GM12878 (cell line): Measurements from ENCODE around the gene CDK3. TPM values are rescaled to one million over a fixed set of nuclear protein-coding genes. Genes with fewer than 3 reads are reported as not detected.

Source experiments
- ATAC-seq: fragments of 200-7000 bp; cut with Tn5 transposase; 3 replicates; pipeline ENCODE4 v1.9.1; 2020; ENCODE audit warnings: mild to moderate bottlenecking, moderate library complexity
- BruUV-seq: library from RNA; stranded (reverse); fragments of 400-500 nt; replicated peaks from 2 replicates; lab custom pipeline; 2021; lab: Mats Ljungman, UMichigan
- CTCF ChIA-PET: fragments of 300-600 bp; sonication (Branson Sonifier 250); formaldehyde crosslinking; extraction: SDS; loops from one replicate; lab custom pipeline; 2021; ENCODE audit warnings: inconsistent platforms; lab: Yijun Ruan, JAX
- POLR2A ChIA-PET: fragments of 350-600 bp; formaldehyde crosslinking; extraction: SDS; loops from one replicate; lab custom pipeline; 2021; ENCODE audit warnings: inconsistent platforms; lab: Charles Lee
- RAD21 ChIA-PET: fragments of 300-600 bp; sonication (Branson Sonifier 250); formaldehyde crosslinking; loops from one replicate; lab custom pipeline; 2023; ENCODE audit warnings: antibody characterized with exemption; ENCODE audit not compliant: unreplicated experiment; lab: Charles Lee
- SMC1A ChIA-PET: fragments of 300-600 bp; sonication (Branson Sonifier 250); formaldehyde crosslinking; loops from one replicate; lab custom pipeline; 2023; ENCODE audit not compliant: unreplicated experiment, uncharacterized antibody; lab: Charles Lee
- DNase-seq: peaks from one replicate; pipeline ENCODE4 v3.0.0-alpha.2; 2011; ENCODE audit warnings: low read depth, low spot score
- FAIRE-seq: peaks from 3 replicates; lab custom pipeline; 2011; peaks lifted over from hg19 to GRCh38; lab: Jason Lieb, UNC
- H2AFZ ChIP-seq: 2 replicates; pipeline ENCODE4 v1.6.0; 2011; ENCODE audit warnings: low read depth, low read length, control low read depth; ENCODE audit not compliant: control insufficient read depth
- H3K27ac ChIP-seq: 2 replicates; pipeline ENCODE4 v1.5.1; 2011; ENCODE audit warnings: control low read depth; ENCODE audit not compliant: control insufficient read depth, insufficient read depth
- H3K27me3 ChIP-seq, 2 experiments: replicated peaks in 1 of 2; 2 replicates each; pipeline versions ENCODE4 v1.6.0 to v1.6.1; 2011; ENCODE audit warnings: low read length in 1 of 2; ENCODE audit not compliant: control insufficient read depth in 2 of 2, insufficient read depth in 2 of 2
- H3K36me3 ChIP-seq, 2 experiments: 2 replicates each; pipeline ENCODE4 v1.5.1; 2011; ENCODE audit warnings: low read length in 1 of 2; ENCODE audit not compliant: control insufficient read depth in 2 of 2, insufficient read depth in 2 of 2
- H3K4me1 ChIP-seq: 2 replicates; pipeline ENCODE4 v1.6.1; 2011; ENCODE audit warnings: mild to moderate bottlenecking, low read length, moderate library complexity, mixed read lengths; ENCODE audit not compliant: control insufficient read depth, insufficient read depth
- H3K4me2 ChIP-seq: 2 replicates; pipeline ENCODE4 v1.6.0; 2011; ENCODE audit warnings: control low read depth; ENCODE audit not compliant: control insufficient read depth, insufficient read depth
- H3K4me3 ChIP-seq: fragments of 200-600 bp; sonication (generic); 2 replicates; pipeline ENCODE4 v1.5.1; 2016
- H3K79me2 ChIP-seq: 2 replicates; pipeline ENCODE4 v1.6.0; 2011; ENCODE audit warnings: low read length; ENCODE audit not compliant: control insufficient read depth, insufficient read depth
- H3K9ac ChIP-seq: 2 replicates; pipeline ENCODE4 v1.8.0; 2011; ENCODE audit warnings: low read length, control low read depth, mixed read lengths; ENCODE audit not compliant: control insufficient read depth, insufficient read depth
- H3K9me3 ChIP-seq: replicated peaks from 3 replicates; pipeline ENCODE4 v1.5.1; 2011; ENCODE audit warnings: mild to moderate bottlenecking, low read length; ENCODE audit not compliant: control insufficient read depth, insufficient read depth
- H4K20me1 ChIP-seq: 2 replicates; pipeline ENCODE4 v1.6.0; 2011; ENCODE audit not compliant: control insufficient read depth, insufficient read depth
- ELK1 ChIP-seq: IDR thresholded peaks from 2 replicates; pipeline ENCODE4 v1.6.1; 2012; ENCODE audit warnings: low read depth, low read length, improper control_type of control experiment
- ETV6 ChIP-seq, 2 experiments: fragments of 450-650 bp in 1 of 2; IDR thresholded peaks in 1 of 2; conservative IDR thresholded peaks in 1 of 2; 2 replicates each; pipeline ENCODE4 v1.6.1; 2014; ENCODE audit warnings: antibody characterized with exemption in 1 of 2, borderline replicate concordance in 1 of 2, low read depth in 1 of 2, mild to moderate bottlenecking in 1 of 2, moderate library complexity in 1 of 2
- IRF5 ChIP-seq: fragments of 450-650 bp; IDR thresholded peaks from 2 replicates; pipeline ENCODE4 v1.6.1; 2017; ENCODE audit warnings: borderline replicate concordance
- NKRF ChIP-seq: fragments of 450-650 bp; conservative IDR thresholded peaks from 2 replicates; pipeline ENCODE4 v1.6.1; 2017; ENCODE audit warnings: mild to moderate bottlenecking, moderate library complexity
- RELB ChIP-seq: fragments of 450-650 bp; IDR thresholded peaks from 2 replicates; pipeline ENCODE4 v1.6.1; 2017; ENCODE audit warnings: low read depth, mild to moderate bottlenecking, moderate library complexity
- SIX5 ChIP-seq: IDR thresholded peaks from 2 replicates; pipeline ENCODE4 v1.6.1; 2011; ENCODE audit warnings: mild to moderate bottlenecking, low read depth, low read length, moderate library complexity; ENCODE audit not compliant: severe bottlenecking
- SP1 ChIP-seq: IDR thresholded peaks from one replicate; pipeline ENCODE4 v1.6.1; 2011; ENCODE audit warnings: low read depth, low read length
- STAT1 ChIP-seq: fragments of 450-650 bp; conservative IDR thresholded peaks from 2 replicates; pipeline ENCODE4 v1.6.1; 2014; ENCODE audit warnings: antibody characterized with exemption, mild to moderate bottlenecking
- SUPT20H ChIP-seq: IDR thresholded peaks from 2 replicates; pipeline ENCODE4 v1.6.1; 2011; ENCODE audit warnings: low read depth, mild to moderate bottlenecking, low read length, moderate library complexity, borderline replicate concordance; ENCODE audit not compliant: control insufficient read depth
- TARDBP ChIP-seq: IDR thresholded peaks from 2 replicates; pipeline ENCODE4 v1.6.1; 2016; ENCODE audit warnings: borderline replicate concordance
- TCF12 ChIP-seq: IDR thresholded peaks from 2 replicates; pipeline ENCODE4 v1.6.1; 2011; ENCODE audit warnings: low read depth, mild to moderate bottlenecking, low read length
- ZNF687 ChIP-seq: fragments of 450-650 bp; IDR thresholded peaks from 2 replicates; pipeline ENCODE4 v1.6.1; 2017; ENCODE audit warnings: mild to moderate bottlenecking, moderate library complexity
- WGBS: methylation state at CpG from one replicate; pipeline ENCODE4 v1.1.6; 2016; ENCODE audit warnings: low lambda C conversion rate; ENCODE audit not compliant: insufficient replicate concordance, insufficient coverage; ENCODE audit errors: missing lambda C conversion rate; 5-methylcytosine and 5-hydroxymethylcytosine counted together
- in situ Hi-C: fragments of 300-500 bp; cut with MboI; formaldehyde crosslinking; loops from 9 replicates; pipeline ENCODE4 v1.14.3; 2018; ENCODE audit warnings: mixed read lengths
- intact Hi-C: fragments of 100-400 bp; cut with micrococcal nuclease; formaldehyde crosslinking; loops from one replicate; pipeline ENCODE4 v1.14.2; 2022; ENCODE audit not compliant: unreplicated experiment
- polyA plus RNA-seq, 11 experiments: library from polyadenylated mRNA; depleted of rRNA in 4 of 11; unstranded in 6 of 11; stranded (reverse) in 5 of 11; fragments of >200 nt; fragmentation: Nextera tagmentation in 4 of 11; fragmentation: Illumina TruSeq in 1 of 11; extraction: Ambion mirVana in 4 of 11; extraction: Trizol in 1 of 11; gene quantifications; 1 replicate in 1 of 11; 2 replicates in 10 of 11; pipeline versions ENCODE4 v1.2.1 to v1.2.3, GENCODE V29; 2011 to 2016; ENCODE audit warnings: inconsistent platforms in 2 of 11, missing spikeins in 2 of 11, low read depth in 1 of 11
- total RNA-seq, 4 experiments: library from RNA; depleted of rRNA in 3 of 4; stranded (reverse); fragments of >200 nt in 3 of 4; fragmentation: Illumina TruSeq in 1 of 4; extraction: Trizol in 1 of 4; gene quantifications; 2 replicates each; pipeline versions ENCODE4 v1.2.1 to v1.2.3, GENCODE V29; 2013 to 2021

Gene CDK3
- total and polyA plus RNA-seq, 10 of the 15 experiments (the other 5 are each of a cell fraction or from before 2014, with no cell fraction given), result 1.1 to 7.1 (median 4.2) TPM

- Histone ChIP-seq H3K4me3 (no peak overlapping the region), H3K36me3 (peaks cover 33 to 43% of the 10 kb centered on the region in 2 experiments), H3K79me2 (no peaks in the 10 kb centered on the region), H3K27ac (0 out of 2 replicates have a peak overlapping the region, but pooled peaks have one; percentile 25), H3K27me3 (no peaks in the 10 kb centered on the region), H4K20me1 (no peaks in the 10 kb centered on the region), H3K4me2 (no peak overlapping the region), H3K9me3 (no peaks in the 10 kb centered on the region), H2AFZ (no peak overlapping the region), H3K4me1 (peaks cover 11% of the 10 kb centered on the region), H3K9ac (no peak overlapping the region)
- WGBS, result 83% methylated on average over 9 of the region's 9 CpGs
- RAD21 ChIA-PET, result interaction anchor here (1.1 kb wide), 1 partner anchor 231 kb away, joined by 4 read pairs; no protein-coding TSS in a partner anchor
- DNase-seq (no peak), FAIRE-seq (no peak), ATAC-seq (no peak)
- POLR2A ChIA-PET, result no interaction called here
- CTCF ChIA-PET, result interaction anchor here (1.4 kb wide), 1 partner anchor 34 kb away, joined by 5 read pairs; no protein-coding TSS in a partner anchor
- intact Hi-C loops (no loop called here), in situ Hi-C loops (no loop called here)
- SMC1A ChIA-PET, result no interaction called here
- BruUV-seq, result no TSS peak
- TF ChIP-seq NKRF (no peak), STAT1 (no peak), TCF12 (no peak), ELK1 (no peak), SP1 (no peak), ETV6 (conservative IDR thresholded peaks at IDR 0.05 in 1 of 2, IDR thresholded peaks at IDR 0.05 in 1 of 2; ENCODE audit: borderline replicate concordance in 1 of 2, low read depth in 1 of 2) (no peak), SIX5 (no peak), TARDBP (no peak), SUPT20H (no peak), RELB (no peak), ZNF687 (no peak), IRF5 (no peak)
Measured at GRCh38 chr17:76048711-76049110, 48.1 kb downstream of the CDK3 start.
